K562 (cell line): Measurements from ENCODE around the gene CLIC3. TPM values are rescaled to one million over a fixed set of nuclear protein-coding genes. Genes with fewer than 3 reads are reported as not detected.
A peak's percentile ranks its signal among the peaks of the same experiment; 100 is the strongest.

ENCODE experiments used
- ATAC-seq: fragments of 200-7000 bp; cut with Tn5 transposase; 3 replicates; pipeline ENCODE4 v1.9.1; 2020; ENCODE audit warnings: moderate library complexity
- BruUV-seq: library from RNA; stranded (reverse); fragments of 400-500 nt; replicated peaks from 2 replicates; lab custom pipeline; 2021; lab: Mats Ljungman, UMichigan
- CTCF ChIA-PET: fragments of 300-600 bp; formaldehyde crosslinking; extraction: SDS; loops from one replicate; lab custom pipeline; 2021; ENCODE audit warnings: low intra/inter-chr PET ratio; lab: Yijun Ruan, JAX
- POLR2A ChIA-PET: fragments of 300-600, 350-650 bp; sonication (Branson Sonifier 250); formaldehyde crosslinking; extraction: SDS; loops from one replicate; lab custom pipeline; 2021; ENCODE audit warnings: antibody characterized with exemption, inconsistent platforms; lab: Yijun Ruan, JAX
- DNase-seq, 4 experiments: peaks; one replicate each; pipeline versions ENCODE4 v3.0.0 to v3.0.0-alpha.2; 2011 to 2018; ENCODE audit warnings: low spot score in 3 of 4, mixed read lengths in 3 of 4; ENCODE audit errors: extremely low read depth in 1 of 4
- FAIRE-seq: peaks from 2 replicates; lab custom pipeline; 2011; peaks lifted over from hg19 to GRCh38; lab: Jason Lieb, UNC
- H2AFZ ChIP-seq: 2 replicates; pipeline ENCODE4 v1.6.0; 2011; ENCODE audit warnings: low read depth, low read length, control low read depth, inconsistent platforms
- H3K27ac ChIP-seq: fragments of 200-600 bp; 3 replicates; pipeline ENCODE4 v1.8.0; 2011; ENCODE audit warnings: low read depth, mild to moderate bottlenecking, control low read depth, inconsistent platforms, low read length, moderate library complexity, mixed read lengths; ENCODE audit errors: extremely low read depth
- H3K27me3 ChIP-seq, 2 experiments: fragments of 300-600 bp in 1 of 2; 2 replicates in 1 of 2; 3 replicates in 1 of 2; pipeline versions ENCODE4 v1.6.0 to v1.8.0; 2011; ENCODE audit warnings: inconsistent platforms in 2 of 2, low read length in 2 of 2, mild to moderate bottlenecking in 1 of 2, mixed read lengths in 1 of 2, moderate library complexity in 1 of 2; ENCODE audit not compliant: control insufficient read depth in 2 of 2, insufficient read depth in 2 of 2
- H3K36me3 ChIP-seq: fragments of 300-600 bp; 3 replicates; pipeline ENCODE4 v1.8.0; 2011; ENCODE audit warnings: mild to moderate bottlenecking, low read length, inconsistent platforms; ENCODE audit not compliant: control insufficient read depth, insufficient read depth
- H3K4me1 ChIP-seq, 2 experiments: fragments of 200-600 bp in 1 of 2; replicated peaks in 1 of 2; 2 replicates in 1 of 2; 3 replicates in 1 of 2; pipeline versions ENCODE4 v1.5.1 to v1.8.0; 2011; ENCODE audit warnings: inconsistent platforms in 2 of 2, low read length in 2 of 2, mild to moderate bottlenecking in 1 of 2, mixed read lengths in 1 of 2, moderate library complexity in 1 of 2; ENCODE audit not compliant: control insufficient read depth in 2 of 2, insufficient read depth in 2 of 2
- H3K4me2 ChIP-seq: 2 replicates; pipeline ENCODE4 v1.6.1; 2011; ENCODE audit warnings: low read length, control low read depth, inconsistent platforms, mixed read lengths; ENCODE audit not compliant: insufficient read depth
- H3K4me3 ChIP-seq: fragments of 200-600 bp; sonication (generic), shearing (Covaris generic); 2 replicates; pipeline ENCODE4 v1.5.1; 2016; ENCODE audit warnings: control low read depth, inconsistent platforms
- H3K79me2 ChIP-seq: fragments of 200-600 bp; 3 replicates; pipeline ENCODE4 v1.8.0; 2011; ENCODE audit warnings: low read length, inconsistent platforms; ENCODE audit not compliant: control insufficient read depth, insufficient read depth
- H3K9ac ChIP-seq, 2 experiments: 2 replicates each; pipeline versions ENCODE4 v1.6.0 to v1.6.1; 2011; ENCODE audit warnings: low read depth in 2 of 2, low read length in 2 of 2, control low read depth in 1 of 2, inconsistent platforms in 1 of 2, mild to moderate bottlenecking in 1 of 2, mixed read lengths in 1 of 2; ENCODE audit not compliant: insufficient read depth in 1 of 2
- H3K9me1 ChIP-seq: one replicate; pipeline ENCODE4 v1.6.0; 2011; ENCODE audit warnings: inconsistent platforms, mild to moderate bottlenecking, low read length, moderate library complexity; ENCODE audit not compliant: control insufficient read depth, insufficient read depth
- H3K9me3 ChIP-seq: replicated peaks from 2 replicates; pipeline ENCODE4 v1.5.1; 2011; ENCODE audit warnings: low read depth, low read length, inconsistent platforms; ENCODE audit not compliant: control insufficient read depth, insufficient read depth
- H4K20me1 ChIP-seq: replicated peaks from 2 replicates; pipeline ENCODE4 v1.6.1; 2011; ENCODE audit warnings: low read length, inconsistent platforms, mixed read lengths; ENCODE audit not compliant: control insufficient read depth, insufficient read depth
- BDP1 ChIP-seq: IDR thresholded peaks from 3 replicates; pipeline ENCODE4 v1.6.1; 2011; ENCODE audit not compliant: insufficient read length, insufficient read depth
- CHD4 ChIP-seq: fragments of 200-600 bp; sonication (generic); IDR thresholded peaks from 3 replicates; pipeline ENCODE4 v1.6.1; 2012; ENCODE audit warnings: low read depth, mild to moderate bottlenecking, mixed read lengths, low read length, inconsistent platforms; ENCODE audit not compliant: insufficient read depth, insufficient replicate concordance, poor library complexity, severe bottlenecking
- ETV1 ChIP-seq: fragments of 450-650 bp; conservative IDR thresholded peaks from 2 replicates; pipeline ENCODE4 v1.6.1; 2016; ENCODE audit warnings: missing genetic modification characterization, control low read depth, low read depth, missing compliant biosample characterization
- HEY1 ChIP-seq: fragments of 250-450 bp; sonication (Bioruptor Pico); IDR thresholded peaks from 2 replicates; pipeline ENCODE4 v1.5.0; 2020; ENCODE audit warnings: mild to moderate bottlenecking, moderate library complexity, borderline replicate concordance
- KDM2B ChIP-seq: fragments of 250-450 bp; sonication (Bioruptor Pico); IDR thresholded peaks from 2 replicates; pipeline ENCODE4 v1.8.0; 2021; ENCODE audit warnings: mild to moderate bottlenecking, moderate library complexity
- NFE2L1 ChIP-seq: fragments of 450-650 bp; IDR thresholded peaks from 2 replicates; pipeline ENCODE4 v1.6.1; 2016; ENCODE audit warnings: missing genetic modification characterization, low read depth, mild to moderate bottlenecking, missing compliant biosample characterization, moderate library complexity, borderline replicate concordance
- PCBP2 ChIP-seq: fragments of 200-400 bp; formaldehyde crosslinking; IDR thresholded peaks from 2 replicates; pipeline ENCODE4 v1.6.1; 2018; ENCODE audit warnings: low read length, low read depth, mild to moderate bottlenecking, moderate library complexity; ENCODE audit not compliant: poor library complexity, severe bottlenecking
- PML ChIP-seq: IDR thresholded peaks from 2 replicates; pipeline ENCODE4 v1.6.1; 2012; ENCODE audit warnings: low read length, inconsistent platforms
- POLR3A ChIP-seq: IDR thresholded peaks from 2 replicates; pipeline ENCODE4 v1.6.1; 2011; ENCODE audit warnings: borderline replicate concordance, mild to moderate bottlenecking, moderate library complexity; ENCODE audit not compliant: insufficient read length, insufficient read depth; ENCODE audit errors: extremely low read depth
- PPARD ChIP-seq: fragments of 250-450 bp; sonication (Bioruptor Pico); IDR thresholded peaks from 2 replicates; pipeline ENCODE4 v1.8.0; 2022; ENCODE audit warnings: inconsistent platforms, mild to moderate bottlenecking, moderate library complexity
- PYGO2 ChIP-seq: fragments of 450-650 bp; IDR thresholded peaks from 2 replicates; pipeline ENCODE4 v1.6.1; 2016; ENCODE audit warnings: mild to moderate bottlenecking, missing genetic modification characterization, moderate library complexity, missing compliant biosample characterization
- RCOR1 ChIP-seq, 2 experiments: IDR thresholded peaks; 2 replicates each; pipeline ENCODE4 v1.6.1; 2012; ENCODE audit warnings: low read depth in 2 of 2, low read length in 2 of 2, borderline replicate concordance in 1 of 2, improper control_type of control experiment in 1 of 2
- ZBTB33 ChIP-seq: sonication (generic); formaldehyde crosslinking; IDR thresholded peaks from 2 replicates; pipeline ENCODE4 v1.8.1; 2023; ENCODE audit warnings: mild to moderate bottlenecking, missing genetic modification reagents
- ZNF165 ChIP-seq: fragments of 250-450 bp; sonication (Bioruptor Pico); IDR thresholded peaks from 2 replicates; pipeline ENCODE4 v1.4.0; 2020; ENCODE audit warnings: borderline replicate concordance
- ZNF253 ChIP-seq: fragments of 250-450 bp; sonication (Bioruptor Pico); conservative IDR thresholded peaks from 2 replicates; pipeline ENCODE4 v1.6.1; 2021; ENCODE audit warnings: mild to moderate bottlenecking
- ZNF324 ChIP-seq: fragments of 250-450 bp; sonication (Bioruptor Pico); IDR thresholded peaks from 2 replicates; pipeline ENCODE4 v1.4.0; 2020; ENCODE audit warnings: mild to moderate bottlenecking
- WGBS: fragments of 100-300 bp; shearing (Covaris generic); methylation state at CpG from one replicate; pipeline ENCODE4 v1.1.6; 2016; ENCODE audit warnings: low coverage, mixed read lengths; ENCODE audit not compliant: insufficient coverage; ENCODE audit errors: missing lambda C conversion rate; 5-methylcytosine and 5-hydroxymethylcytosine counted together
- in situ Hi-C: fragments of 300-500 bp; cut with MboI; formaldehyde crosslinking; loops from 4 replicates; pipeline ENCODE4 v1.15.0; 2018; ENCODE audit warnings: inconsistent platforms, mixed read lengths
- intact Hi-C: fragments of 100-400 bp; cut with micrococcal nuclease; formaldehyde crosslinking; loops from 2 replicates; pipeline ENCODE4 v1.14.2; 2022
- polyA plus RNA-seq, 8 experiments: library from polyadenylated mRNA; depleted of rRNA in 4 of 8; stranded (reverse) in 5 of 8; unstranded in 3 of 8; fragments of >200 nt; fragmentation: Nextera tagmentation in 2 of 8; fragmentation: Illumina TruSeq in 1 of 8; extraction: Ambion mirVana in 2 of 8; extraction: Trizol in 1 of 8; gene quantifications; 2 replicates each; pipeline versions ENCODE4 v1.2.1 to v1.2.3, GENCODE V29; 2011 to 2014; ENCODE audit warnings: inconsistent platforms in 1 of 8, missing spikeins in 1 of 8
- total RNA-seq, 7 experiments: library from RNA; depleted of rRNA in 6 of 7; stranded (reverse); fragments of >200 nt in 6 of 7; fragmentation: Illumina TruSeq in 2 of 7; extraction: Trizol in 2 of 7; gene quantifications; 2 replicates each; pipeline versions ENCODE4 v1.2.1 to v1.2.3, GENCODE V29; 2011 to 2021; ENCODE audit warnings: low replicate concordance in 1 of 7
- TF ChIP-seq, protein P1 (sequence below): fragments of 450-650 bp; IDR thresholded peaks from 2 replicates; pipeline ENCODE4 v1.7.0; 2016; ENCODE audit warnings: borderline replicate concordance

The CLIC3 gene
- total and polyA plus RNA-seq, 9 of the 15 experiments (the other 6 are each of a cell fraction or from before 2014, with no cell fraction given), result 0.27 to 0.29 TPM; not detected in 7

DNA sequence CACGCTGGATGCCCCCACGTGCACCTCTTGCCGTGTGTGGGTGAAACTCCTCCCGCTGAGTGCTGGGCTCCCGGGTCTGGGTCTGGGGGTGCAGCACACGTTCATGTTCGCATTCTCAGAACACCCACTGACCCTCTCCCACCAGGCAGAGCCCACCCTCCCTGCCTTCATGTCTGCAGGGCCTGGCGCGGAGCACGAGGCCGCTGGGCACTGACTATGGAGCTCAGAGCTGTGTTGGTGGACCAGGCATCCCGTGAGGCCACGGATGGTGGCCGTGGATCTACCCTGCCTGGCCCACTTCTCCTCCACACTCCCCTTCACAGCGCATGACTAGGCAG, 35.5 kb downstream of the CLIC3 start:
- Histone ChIP-seq H2AFZ (no peak overlapping the region), H3K27ac (no peak overlapping the region), H4K20me1 (no peaks in the 10 kb centered on the region), H3K27me3 (no peaks in the 10 kb centered on the region), H3K9me1 (no peaks in the 10 kb centered on the region), H3K9ac (peak overlapping the region in 1 of 2 experiments; percentile 74; a peak in 1 of 4 replicates), H3K79me2 (no peaks in the 10 kb centered on the region), H3K4me3 (no peak overlapping the region), H3K36me3 (no peaks in the 10 kb centered on the region), H3K4me2 (no peak overlapping the region), H3K9me3 (no peaks in the 10 kb centered on the region), H3K4me1 (peaks cover 22 to 74% of the 10 kb centered on the region in 2 experiments; a peak in 4 of 5 replicates)
- no peak for TF ChIP-seq ZNF324 (CRISPR knock-in tag)
- no peak for TF ChIP-seq ETV1 (tag)
- TF ChIP-seq NFE2L1 (tag), result no peak
- no peak for TF ChIP-seq PPARD (CRISPR knock-in tag)
- TF ChIP-seq PYGO2, result no peak
- no peak for TF ChIP-seq RCOR1 (IDR thresholded peaks at IDR 0.05; ENCODE audit: borderline replicate concordance in 1 of 2, low read depth in 2 of 2, low read length in 2 of 2)
- TF ChIP-seq ZBTB33 (CRISPR knock-in tag), result no peak
- TF ChIP-seq, protein P1, sequence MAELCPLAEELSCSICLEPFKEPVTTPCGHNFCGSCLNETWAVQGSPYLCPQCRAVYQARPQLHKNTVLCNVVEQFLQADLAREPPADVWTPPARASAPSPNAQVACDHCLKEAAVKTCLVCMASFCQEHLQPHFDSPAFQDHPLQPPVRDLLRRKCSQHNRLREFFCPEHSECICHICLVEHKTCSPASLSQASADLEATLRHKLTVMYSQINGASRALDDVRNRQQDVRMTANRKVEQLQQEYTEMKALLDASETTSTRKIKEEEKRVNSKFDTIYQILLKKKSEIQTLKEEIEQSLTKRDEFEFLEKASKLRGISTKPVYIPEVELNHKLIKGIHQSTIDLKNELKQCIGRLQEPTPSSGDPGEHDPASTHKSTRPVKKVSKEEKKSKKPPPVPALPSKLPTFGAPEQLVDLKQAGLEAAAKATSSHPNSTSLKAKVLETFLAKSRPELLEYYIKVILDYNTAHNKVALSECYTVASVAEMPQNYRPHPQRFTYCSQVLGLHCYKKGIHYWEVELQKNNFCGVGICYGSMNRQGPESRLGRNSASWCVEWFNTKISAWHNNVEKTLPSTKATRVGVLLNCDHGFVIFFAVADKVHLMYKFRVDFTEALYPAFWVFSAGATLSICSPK, result no peak
- no peak for TF ChIP-seq PCBP2
- TF ChIP-seq ZNF253 (CRISPR knock-in tag), result no peak
- no peak for TF ChIP-seq KDM2B
- TF ChIP-seq POLR3A, result no peak
- TF ChIP-seq PML, result no peak
- TF ChIP-seq BDP1, result no peak
- no peak for TF ChIP-seq HEY1
- no peak for TF ChIP-seq ZNF165 (CRISPR knock-in tag)
- TF ChIP-seq CHD4, result no peak
- BruUV-seq, result no TSS peak
- no peak for ATAC-seq
- ChIA-PET CTCF (interaction anchor here (0.6 kb wide), 1 partner anchor 85 kb away, joined by 3 read pairs; the partner anchor contains the start of gene NPDC1), POLR2A (interaction anchor here (1.1 kb wide), 1 partner anchor 9 kb away, joined by 3 read pairs; no protein-coding TSS in a partner anchor)
- WGBS, result 66% methylated on average over 14 of the region's 15 CpGs
- in situ Hi-C loops, result no loop called here
- intact Hi-C loops, result no loop called here
- DNase-seq, result no peak
- FAIRE-seq, result no peak
